GM21825 (cell line): ENCODE results near the gene ANKRD20A1.
"Not testable (repeated sequence)": the region's sequence is repeated elsewhere in the genome, so short reads cannot be mapped to it uniquely, and the experiment has no call there.

Experiments used
- ATAC-seq: cut with Tn5 transposase; IDR thresholded peaks from one replicate; pipeline ENCODE4 v1.9.1; 2021; ENCODE audit warnings: mild to moderate bottlenecking, moderate library complexity; ENCODE audit not compliant: unreplicated experiment

ANKRD20A1 gene

GRCh38 chr9:67858871-67859270, at the start of gene ANKRD20A1:
TSS of gene ANKRD20A1 (plus strand) at chr9:67858931. CDS start at chr9:67859427, 496 bp downstream.
- ATAC-seq = not testable (repeated sequence)

GRCh38 chr9:67832088-67832487, 26.6 kb upstream of the ANKRD20A1 start:
- not testable (repeated sequence) for ATAC-seq
